Testis (tissue), 2 donors: ENCODE measurements around the gene GTPBP1.

ENCODE experiments used
- POLR2A ChIP-seq: fragments of 450-650 bp; IDR thresholded peaks from one replicate; pipeline ENCODE4 v1.6.1; 2017; ENCODE audit warnings: antibody characterized with exemption, mild to moderate bottlenecking, moderate library complexity
- TF ChIP-seq, protein P1 (sequence below), 3 experiments: fragments of 450-650 bp in 2 of 3; fragments of 200-600 bp in 1 of 3; sonication (generic) in 1 of 3; IDR thresholded peaks; one replicate each; pipeline ENCODE4 v1.5.1; 2016 to 2019; ENCODE audit warnings: antibody characterized with exemption in 3 of 3, mild to moderate bottlenecking in 2 of 3, moderate library complexity in 1 of 3

DNA sequence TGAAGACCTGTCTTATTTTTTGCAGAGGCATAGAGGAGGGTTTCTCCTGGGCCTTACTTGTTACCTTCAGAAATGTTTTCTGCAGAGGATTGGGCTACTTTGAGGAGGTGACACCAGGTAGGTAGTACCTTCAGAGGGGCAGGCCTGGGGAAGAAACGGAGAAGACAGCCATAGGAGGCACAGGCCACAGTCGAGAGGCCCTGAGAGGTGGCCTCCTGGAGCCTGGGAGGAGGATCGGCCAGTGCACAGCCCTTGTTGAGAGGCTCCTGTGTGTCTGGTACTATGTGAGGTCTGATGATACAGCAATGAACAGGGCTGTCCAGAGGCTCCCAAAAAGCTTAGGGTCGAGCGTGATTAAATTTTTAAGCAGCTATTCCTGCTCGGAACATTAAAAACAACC lies 11.5 kb downstream of the GTPBP1 start:
- TF ChIP-seq, protein P1, sequence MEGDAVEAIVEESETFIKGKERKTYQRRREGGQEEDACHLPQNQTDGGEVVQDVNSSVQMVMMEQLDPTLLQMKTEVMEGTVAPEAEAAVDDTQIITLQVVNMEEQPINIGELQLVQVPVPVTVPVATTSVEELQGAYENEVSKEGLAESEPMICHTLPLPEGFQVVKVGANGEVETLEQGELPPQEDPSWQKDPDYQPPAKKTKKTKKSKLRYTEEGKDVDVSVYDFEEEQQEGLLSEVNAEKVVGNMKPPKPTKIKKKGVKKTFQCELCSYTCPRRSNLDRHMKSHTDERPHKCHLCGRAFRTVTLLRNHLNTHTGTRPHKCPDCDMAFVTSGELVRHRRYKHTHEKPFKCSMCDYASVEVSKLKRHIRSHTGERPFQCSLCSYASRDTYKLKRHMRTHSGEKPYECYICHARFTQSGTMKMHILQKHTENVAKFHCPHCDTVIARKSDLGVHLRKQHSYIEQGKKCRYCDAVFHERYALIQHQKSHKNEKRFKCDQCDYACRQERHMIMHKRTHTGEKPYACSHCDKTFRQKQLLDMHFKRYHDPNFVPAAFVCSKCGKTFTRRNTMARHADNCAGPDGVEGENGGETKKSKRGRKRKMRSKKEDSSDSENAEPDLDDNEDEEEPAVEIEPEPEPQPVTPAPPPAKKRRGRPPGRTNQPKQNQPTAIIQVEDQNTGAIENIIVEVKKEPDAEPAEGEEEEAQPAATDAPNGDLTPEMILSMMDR (IDR thresholded peaks at IDR 0.05) = no peak
- no peak for TF ChIP-seq POLR2A
